Uterus (tissue), 4 donors: ENCODE data around the gene OR9Q1. TPM values are rescaled to one million over a fixed set of nuclear protein-coding genes. Genes with fewer than 3 reads are reported as not detected.
"Not testable (repeated sequence)": the region's sequence is repeated elsewhere in the genome, so short reads cannot be mapped to it uniquely, and the experiment has no call there.

Source experiments
- DNase-seq, 2 donors: peaks; one replicate each; pipeline ENCODE4 v3.0.0-alpha.2; 2019 to 2020
- H3K27ac ChIP-seq, 2 donors: fragments of 200-600 bp; sonication (generic); 1 replicate in 1 of 2; 2 replicates in 1 of 2; pipeline ENCODE4 v1.5.1; 2016 to 2018
- H3K27me3 ChIP-seq, 2 donors: fragments of 200-600 bp; sonication (generic); one replicate each; pipeline ENCODE4 v1.5.1; 2018 to 2019; ENCODE audit warnings: control low read depth in 1 of 2
- H3K36me3 ChIP-seq, 2 donors: fragments of 200-600 bp; sonication (generic); one replicate each; pipeline ENCODE4 v1.5.1; 2019; ENCODE audit warnings: control low read depth in 1 of 2
- H3K4me1 ChIP-seq, 2 donors: fragments of 200-600 bp; sonication (generic); one replicate each; pipeline ENCODE4 v1.5.1; 2018 to 2019; ENCODE audit warnings: control low read depth in 1 of 2
- H3K4me3 ChIP-seq, 2 donors: fragments of 200-600 bp; sonication (generic); 1 replicate in 1 of 2; 2 replicates in 1 of 2; pipeline ENCODE4 v1.5.1; 2018 to 2019; ENCODE audit warnings: mild to moderate bottlenecking in 1 of 2
- H3K9me3 ChIP-seq, 2 donors: fragments of 200-600 bp; sonication (generic); one replicate each; pipeline ENCODE4 v1.5.1; 2019; ENCODE audit warnings: control low read depth in 1 of 2
- CTCF ChIP-seq, 4 experiments: fragments of 200-600 bp in 2 of 4; fragments of 450-650 bp in 2 of 4; sonication (generic) in 2 of 4; IDR thresholded peaks; one replicate each; pipeline ENCODE4 v1.5.1; 2016 to 2019; ENCODE audit warnings: antibody characterized with exemption in 4 of 4, mild to moderate bottlenecking in 2 of 4, moderate library complexity in 1 of 4
- POLR2A ChIP-seq, 2 donors: fragments of 450-650 bp; IDR thresholded peaks; one replicate each; pipeline ENCODE4 v1.6.1; 2016; ENCODE audit warnings: antibody characterized with exemption in 2 of 2, mild to moderate bottlenecking in 1 of 2, moderate library complexity in 1 of 2
- intact Hi-C: fragments of 100-400 bp; cut with DNase I; formaldehyde crosslinking; loops from one replicate; pipeline ENCODE4 v1.15.1; 2023; ENCODE audit warnings: low total_unique reads
- small RNA-seq: library from RNA; depleted of rRNA; stranded (forward); fragments of <200 nt; gene quantifications from one replicate; pipeline ENCODE3, GENCODE V24; 2016
- total RNA-seq, 4 donors: library from RNA; depleted of rRNA in 3 of 4; stranded (reverse); fragments of >200 nt in 3 of 4; gene quantifications; one replicate each; pipeline versions ENCODE4 v1.1.0 to v1.2.4, GENCODE V29; 2014 to 2023
- donor health status: DM: yes; HTN: yes; CAD: no.

OR9Q1 gene
- total RNA-seq, 4 donors from 2014 or later = not detected

- Histone ChIP-seq H3K4me3 (no peak within 1 kb of the TSS), H3K27ac (no peak within 1 kb of the TSS), H3K4me1 (no peaks in the 10 kb centered on the region), H3K9me3 (no peaks in the 10 kb centered on the region), H3K27me3 (no peaks in the 10 kb centered on the region), H3K36me3 (no peaks in the 10 kb centered on the region)
- intact Hi-C loops = no loop called here
- TF ChIP-seq POLR2A (IDR thresholded peaks at IDR 0.05) = no peak
- TF ChIP-seq CTCF (IDR thresholded peaks at IDR 0.05) = no peak
- no peak for DNase-seq
Observed at GRCh38 chr11:58204042-58204441, 180.4 kb downstream of the OR9Q1 start, which contains the start of gene OR1S2. Gene OR1S2 (minus strand): TSS chr11:58204142. CDS start chr11:58204142, 0 bp downstream.

DNA sequence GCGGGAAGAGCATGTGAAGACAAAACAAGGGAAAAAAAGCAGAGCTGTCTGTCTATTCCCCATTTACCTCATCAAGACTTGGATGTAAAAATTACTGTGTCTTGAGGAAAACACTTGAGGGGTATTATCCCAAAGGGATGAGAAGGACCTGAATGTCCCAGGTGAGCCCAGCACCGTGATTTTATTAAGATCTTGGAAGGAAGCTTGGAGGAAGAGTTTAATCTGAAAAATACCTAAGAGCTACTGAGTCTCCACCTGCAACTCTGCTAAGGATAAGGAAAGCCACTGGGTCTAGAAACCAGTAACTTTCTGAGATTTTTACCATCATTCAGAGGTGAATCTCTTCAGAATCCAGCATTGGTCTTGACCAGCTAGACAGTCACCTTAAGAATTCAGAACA is 188.7 kb downstream of the OR9Q1 start, which contains the start of gene OR1S1:
Gene OR1S1, plus strand, starts transcription at position 301 of the 400 bp plus-strand sequence.
- DNase-seq, H3K27me3 ChIP-seq, intact Hi-C loops, H3K36me3 ChIP-seq, H3K27ac ChIP-seq, H3K4me3 ChIP-seq, H3K4me1 ChIP-seq, H3K9me3 ChIP-seq: not testable (repeated sequence)

GRCh38 chr11:58216476-58216875 is 192.8 kb downstream of the OR9Q1 start:
- no peaks in the 10 kb centered on the region for H3K4me1 ChIP-seq
- intact Hi-C loops = no loop called here
- no peak overlapping the region for H3K27ac ChIP-seq
- TF ChIP-seq CTCF (IDR thresholded peaks at IDR 0.05) (no peak), POLR2A (IDR thresholded peaks at IDR 0.05) (no peak)
- no peak for DNase-seq
- H3K9me3 ChIP-seq = no peaks in the 10 kb centered on the region
- no peak overlapping the region for H3K4me3 ChIP-seq
- H3K27me3 ChIP-seq = no peaks in the 10 kb centered on the region
- H3K36me3 ChIP-seq = no peaks in the 10 kb centered on the region

DNA sequence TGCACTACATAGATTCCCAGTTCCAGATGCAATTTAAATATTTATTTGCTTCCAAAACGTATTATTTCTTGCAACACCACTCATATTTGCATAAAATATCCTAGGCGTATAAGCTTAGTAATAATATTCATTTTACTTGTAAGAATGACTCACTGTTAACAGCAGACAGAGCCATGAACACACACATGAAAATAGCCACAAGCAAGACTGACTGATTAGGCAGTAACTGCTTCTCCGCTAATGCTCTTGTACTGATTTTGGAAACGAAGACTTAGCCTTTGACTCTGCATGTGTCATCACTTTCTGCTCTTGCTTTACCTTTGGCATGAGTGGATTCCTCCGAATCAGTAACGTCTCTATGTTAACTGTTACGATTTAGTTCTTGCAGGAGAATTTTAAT is 199.0 kb downstream of the OR9Q1 start:
- Histone ChIP-seq H3K36me3 (no peaks in the 10 kb centered on the region), H3K4me3 (no peak overlapping the region), H3K27ac (no peak overlapping the region), H3K4me1 (no peaks in the 10 kb centered on the region), H3K9me3 (no peaks in the 10 kb centered on the region), H3K27me3 (no peaks in the 10 kb centered on the region)
- DNase-seq = no peak
- TF ChIP-seq POLR2A (IDR thresholded peaks at IDR 0.05) (no peak), CTCF (IDR thresholded peaks at IDR 0.05) (no peak)
- intact Hi-C loops = no loop called here

GRCh38 chr11:58227956-58228615 is 204.4 kb downstream of the OR9Q1 start:
- Histone ChIP-seq H3K27me3 (no peaks in the 10 kb centered on the region), H3K4me3 (no peak overlapping the region), H3K9me3 (no peaks in the 10 kb centered on the region), H3K4me1 (no peaks in the 10 kb centered on the region), H3K27ac (no peak overlapping the region), H3K36me3 (no peaks in the 10 kb centered on the region)
- DNase-seq = no peak
- no peak for TF ChIP-seq POLR2A (IDR thresholded peaks at IDR 0.05)
- no peak for TF ChIP-seq CTCF (IDR thresholded peaks at IDR 0.05)
- intact Hi-C loops = no loop called here

Small RNAs within 50 kb of the gene (small RNA-seq; reads per million reads assigned to genes)
- not detected for gene RNU6-899P

Other genes with a start within 250 kb of the OR9Q1 start
- not detected for gene OR6Q1, start 7.1 kb downstream of the OR9Q1 start, total RNA-seq
- gene OR9I1, start 101.6 kb downstream of the OR9Q1 start, total RNA-seq = not detected
- not detected for gene OR9Q2, start 165.2 kb downstream of the OR9Q1 start, total RNA-seq
- gene OR1S2, start 180.3 kb downstream of the OR9Q1 start, total RNA-seq = not detected
- not detected for gene OR1S1, start 188.8 kb downstream of the OR9Q1 start, total RNA-seq
- not detected for gene OR10Q1, start 205.0 kb downstream of the OR9Q1 start, total RNA-seq
- not detected for gene OR10W1, start 244.4 kb downstream of the OR9Q1 start, total RNA-seq